ENCODE data around the gene H1-8.
"Not testable (repeated sequence)": the region's sequence is repeated elsewhere in the genome, so short reads cannot be mapped to it uniquely, and the experiment has no call there.

Gene H1-8

DNA sequence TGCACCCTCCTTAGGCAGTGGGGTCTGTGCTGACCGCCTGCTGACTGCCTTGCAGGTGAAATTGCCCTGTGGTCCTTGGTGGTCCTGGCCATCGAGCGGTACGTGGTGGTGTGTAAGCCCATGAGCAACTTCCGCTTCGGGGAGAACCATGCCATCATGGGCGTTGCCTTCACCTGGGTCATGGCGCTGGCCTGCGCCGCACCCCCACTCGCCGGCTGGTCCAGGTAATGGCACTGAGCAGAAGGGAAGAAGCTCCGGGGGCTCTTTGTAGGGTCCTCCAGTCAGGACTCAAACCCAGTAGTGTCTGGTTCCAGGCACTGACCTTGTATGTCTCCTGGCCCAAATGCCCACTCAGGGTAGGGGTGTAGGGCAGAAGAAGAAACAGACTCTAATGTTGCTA, 12.2 kb upstream of the H1-8 start:
- in situ Hi-C loops (cut with MboI; ENCODE audit: low sequenced_read_pairs) = no loop called here

DNA sequence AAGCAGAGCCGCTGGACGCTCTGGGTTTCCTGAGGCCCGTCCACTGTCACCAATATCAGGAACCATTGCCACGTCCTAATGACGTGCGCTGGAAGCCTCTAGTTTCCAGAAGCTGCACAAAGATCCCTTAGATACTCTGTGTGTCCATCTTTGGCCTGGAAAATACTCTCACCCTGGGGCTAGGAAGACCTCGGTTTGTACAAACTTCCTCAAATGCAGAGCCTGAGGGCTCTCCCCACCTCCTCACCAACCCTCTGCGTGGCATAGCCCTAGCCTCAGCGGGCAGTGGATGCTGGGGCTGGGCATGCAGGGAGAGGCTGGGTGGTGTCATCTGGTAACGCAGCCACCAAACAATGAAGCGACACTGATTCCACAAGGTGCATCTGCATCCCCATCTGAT, 11.3 kb upstream of the H1-8 start:
- in situ Hi-C loops (cut with MboI; ENCODE audit: low sequenced_read_pairs) = no loop called here

DNA sequence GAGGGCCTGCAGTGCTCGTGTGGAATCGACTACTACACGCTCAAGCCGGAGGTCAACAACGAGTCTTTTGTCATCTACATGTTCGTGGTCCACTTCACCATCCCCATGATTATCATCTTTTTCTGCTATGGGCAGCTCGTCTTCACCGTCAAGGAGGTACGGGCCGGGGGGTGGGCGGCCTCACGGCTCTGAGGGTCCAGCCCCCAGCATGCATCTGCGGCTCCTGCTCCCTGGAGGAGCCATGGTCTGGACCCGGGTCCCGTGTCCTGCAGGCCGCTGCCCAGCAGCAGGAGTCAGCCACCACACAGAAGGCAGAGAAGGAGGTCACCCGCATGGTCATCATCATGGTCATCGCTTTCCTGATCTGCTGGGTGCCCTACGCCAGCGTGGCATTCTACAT, 10.7 kb upstream of the H1-8 start:
- in situ Hi-C loops (cut with MboI; ENCODE audit: low sequenced_read_pairs) = no loop called here

DNA sequence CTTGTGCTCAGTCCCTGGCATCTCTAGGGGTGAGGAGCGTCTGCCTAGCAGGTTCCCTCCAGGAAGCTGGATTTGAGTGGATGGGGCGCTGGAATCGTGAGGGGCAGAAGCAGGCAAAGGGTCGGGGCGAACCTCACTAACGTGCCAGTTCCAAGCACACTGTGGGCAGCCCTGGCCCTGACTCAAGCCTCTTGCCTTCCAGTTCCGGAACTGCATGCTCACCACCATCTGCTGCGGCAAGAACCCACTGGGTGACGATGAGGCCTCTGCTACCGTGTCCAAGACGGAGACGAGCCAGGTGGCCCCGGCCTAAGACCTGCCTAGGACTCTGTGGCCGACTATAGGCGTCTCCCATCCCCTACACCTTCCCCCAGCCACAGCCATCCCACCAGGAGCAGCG, 9.6 kb upstream of the H1-8 start:
- in situ Hi-C loops (cut with MboI; ENCODE audit: low sequenced_read_pairs) = no loop called here

DNA sequence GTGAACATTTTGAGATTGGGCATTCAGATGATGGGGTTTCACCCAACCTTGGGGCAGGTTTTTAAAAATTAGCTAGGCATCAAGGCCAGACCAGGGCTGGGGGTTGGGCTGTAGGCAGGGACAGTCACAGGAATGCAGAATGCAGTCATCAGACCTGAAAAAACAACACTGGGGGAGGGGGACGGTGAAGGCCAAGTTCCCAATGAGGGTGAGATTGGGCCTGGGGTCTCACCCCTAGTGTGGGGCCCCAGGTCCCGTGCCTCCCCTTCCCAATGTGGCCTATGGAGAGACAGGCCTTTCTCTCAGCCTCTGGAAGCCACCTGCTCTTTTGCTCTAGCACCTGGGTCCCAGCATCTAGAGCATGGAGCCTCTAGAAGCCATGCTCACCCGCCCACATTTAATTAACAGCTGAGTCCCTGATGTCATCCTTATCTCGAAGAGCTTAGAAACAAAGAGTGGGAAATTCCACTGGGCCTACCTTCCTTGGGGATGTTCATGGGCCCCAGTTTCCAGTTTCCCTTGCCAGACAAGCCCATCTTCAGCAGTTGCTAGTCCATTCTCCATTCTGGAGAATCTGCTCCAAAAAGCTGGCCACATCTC, 8.4 kb upstream of the H1-8 start:
- in situ Hi-C loops (cut with MboI; ENCODE audit: low sequenced_read_pairs) = no loop called here

DNA sequence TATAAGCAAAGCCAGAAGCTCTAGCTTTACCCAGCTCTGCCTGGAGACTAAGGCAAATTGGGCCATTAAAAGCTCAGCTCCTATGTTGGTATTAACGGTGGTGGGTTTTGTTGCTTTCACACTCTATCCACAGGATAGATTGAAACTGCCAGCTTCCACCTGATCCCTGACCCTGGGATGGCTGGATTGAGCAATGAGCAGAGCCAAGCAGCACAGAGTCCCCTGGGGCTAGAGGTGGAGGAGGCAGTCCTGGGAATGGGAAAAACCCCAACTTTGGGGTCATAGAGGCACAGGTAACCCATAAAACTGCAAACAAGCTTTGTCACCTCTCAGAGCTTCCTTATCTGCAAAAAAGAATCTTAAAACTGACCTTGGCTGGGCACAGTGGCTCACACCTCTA, 7.9 kb upstream of the H1-8 start:
- in situ Hi-C loops (cut with MboI; ENCODE audit: low sequenced_read_pairs) = no loop called here

DNA sequence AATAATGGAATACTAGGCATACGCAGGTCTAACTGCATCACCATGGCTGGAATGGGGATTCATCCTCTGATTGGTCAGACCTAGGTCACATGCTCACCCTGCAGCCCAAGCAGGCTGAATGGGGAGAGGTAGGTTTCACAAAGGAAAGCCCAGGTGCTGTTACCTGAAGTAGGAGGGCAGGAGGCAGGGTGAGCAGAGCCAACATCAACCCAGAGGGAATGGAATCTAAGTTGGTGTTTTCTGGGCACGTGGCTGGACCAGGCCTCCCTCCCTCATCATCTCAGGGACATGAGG, 6.7 kb upstream of the H1-8 start:
- in situ Hi-C loops (cut with MboI; ENCODE audit: low sequenced_read_pairs) = no loop called here

DNA sequence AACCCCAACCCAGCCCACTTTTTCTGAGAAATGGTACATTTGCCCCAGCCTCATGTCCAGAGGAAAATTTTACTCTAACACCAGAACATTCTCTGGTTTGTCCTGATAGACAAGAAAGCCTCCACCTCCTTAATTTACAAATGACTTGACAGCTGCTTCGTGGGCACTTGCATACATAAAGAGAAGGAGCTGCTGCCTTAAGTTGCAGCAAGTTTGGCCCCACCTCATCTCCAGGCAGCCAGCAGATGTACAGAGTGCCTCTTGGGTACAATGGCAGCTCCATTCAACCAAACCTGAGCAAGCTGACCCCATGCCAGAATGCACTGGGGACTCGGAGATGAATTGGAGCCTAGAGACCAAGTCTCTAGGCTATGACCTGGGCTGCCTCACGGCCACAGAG, 6.2 kb upstream of the H1-8 start:
- in situ Hi-C loops (cut with MboI; ENCODE audit: low sequenced_read_pairs) = no loop called here

DNA sequence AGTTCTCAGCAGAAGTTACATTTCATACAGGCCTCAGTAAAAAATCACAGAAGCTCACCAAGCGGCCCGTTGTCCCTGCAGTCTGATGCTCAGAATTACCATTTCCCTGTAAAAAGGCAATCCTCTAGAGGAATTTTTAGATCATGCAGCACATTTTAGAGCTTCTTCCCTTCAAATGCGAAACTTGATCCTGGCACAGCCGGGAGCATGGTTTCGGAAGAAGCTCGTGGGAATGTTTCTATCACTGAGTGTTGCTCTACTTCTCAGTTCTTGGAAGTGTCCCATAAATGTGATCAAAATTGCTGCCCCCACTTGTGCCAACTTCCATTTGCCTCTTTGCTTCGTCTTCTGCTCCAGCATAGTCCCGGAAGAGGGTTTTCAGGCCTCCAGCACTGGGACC, 3.8 kb upstream of the H1-8 start:
- in situ Hi-C loops (cut with MboI; ENCODE audit: low sequenced_read_pairs) = no loop called here

DNA sequence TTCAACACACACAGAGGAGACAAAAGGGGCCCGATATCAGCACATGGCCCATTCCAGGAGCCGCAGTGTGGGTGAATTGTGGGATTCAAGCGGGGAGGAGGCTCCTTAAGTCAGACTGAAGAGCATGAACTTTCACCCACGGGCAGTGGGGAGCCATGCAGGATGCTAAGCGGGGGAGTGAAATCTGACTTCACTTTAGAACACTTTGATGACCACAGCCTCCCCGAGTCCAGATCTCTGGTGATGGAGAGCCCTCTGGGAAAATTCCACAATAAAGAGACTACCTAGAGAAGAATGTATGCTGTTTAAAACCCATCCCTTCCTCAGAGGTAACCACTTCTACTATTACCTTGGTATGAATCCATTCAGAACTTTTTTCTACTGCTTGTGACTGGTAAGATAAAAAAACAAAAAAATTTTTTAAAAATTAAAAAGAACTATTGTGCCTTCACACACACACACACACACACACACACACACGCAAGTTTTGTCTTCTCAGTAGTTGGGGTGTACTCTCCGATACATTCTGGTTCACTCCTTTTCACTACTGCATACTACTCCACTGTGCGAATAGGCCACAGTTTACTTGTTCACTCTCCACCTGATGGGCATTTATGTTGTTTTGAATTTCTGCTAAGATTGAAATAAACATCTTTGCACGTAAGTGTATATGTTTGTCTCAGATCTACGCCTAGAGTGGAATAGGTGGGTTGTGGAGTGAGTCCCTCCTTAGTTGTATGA, 2.0 kb upstream of the H1-8 start:
- in situ Hi-C loops (cut with MboI; ENCODE audit: low sequenced_read_pairs) = no loop called here

DNA sequence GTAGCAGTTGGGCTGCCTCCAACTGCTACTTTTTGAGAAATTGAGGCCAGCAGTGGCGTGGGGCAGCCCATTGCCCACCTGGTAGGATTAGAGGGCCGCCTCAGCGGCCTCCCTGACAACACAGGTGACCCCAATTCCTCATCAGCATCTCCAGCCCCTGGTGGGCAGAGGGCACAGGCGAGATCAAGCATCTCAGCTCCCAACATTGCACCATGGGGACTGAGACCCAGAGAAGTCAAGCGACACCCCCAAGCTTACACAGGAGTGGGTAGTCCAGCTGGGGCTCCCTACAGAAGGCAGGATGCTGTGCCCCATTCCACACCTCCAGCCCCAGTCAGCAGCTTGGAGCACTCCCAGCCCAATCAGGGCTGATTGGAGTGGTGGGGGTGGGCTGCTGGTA, 228 bp upstream of the H1-8 start:
- in situ Hi-C loops (cut with MboI; ENCODE audit: low sequenced_read_pairs) = no loop called here

DNA sequence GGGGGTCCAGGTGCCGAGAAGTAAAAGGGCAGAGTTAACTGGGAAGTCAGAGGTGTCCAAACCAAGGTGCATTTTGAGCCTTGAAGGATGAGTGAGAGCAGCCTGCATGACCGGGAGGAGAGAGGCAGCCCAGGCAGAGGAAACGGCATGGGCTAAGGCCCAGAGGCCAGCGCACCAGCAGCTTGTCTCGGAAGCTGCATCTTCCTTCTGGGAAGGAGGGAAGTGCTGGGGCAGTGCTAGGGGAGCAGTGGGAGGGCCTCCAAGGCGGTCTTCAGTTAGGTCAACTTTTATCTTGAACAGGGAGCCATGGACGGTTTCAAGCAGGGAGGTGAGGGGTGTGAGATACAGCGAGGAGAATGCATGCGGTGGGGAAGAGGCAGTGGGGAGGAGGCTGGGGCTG, 1.0 kb downstream of the H1-8 start:
- in situ Hi-C loops (cut with MboI; ENCODE audit: low sequenced_read_pairs) = no loop called here

DNA sequence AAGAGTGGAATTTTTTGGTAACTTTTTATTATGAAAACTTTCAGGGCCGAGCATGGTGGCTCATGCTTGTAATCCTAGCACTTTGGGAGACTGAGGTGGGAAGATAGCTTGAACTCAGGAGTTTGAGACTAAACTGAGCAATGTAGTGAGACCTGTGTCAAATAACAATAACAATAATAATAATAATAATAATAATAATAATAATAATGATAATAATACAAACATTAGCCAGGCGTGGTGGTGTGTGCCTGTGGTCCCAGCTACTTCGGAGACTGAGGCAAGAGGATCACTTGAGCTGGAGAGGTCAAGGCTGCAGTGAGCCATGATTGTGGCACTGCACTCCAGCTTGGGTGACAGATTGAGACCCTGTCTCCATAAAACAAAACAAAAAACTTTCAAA, 3.0 kb downstream of the H1-8 start:
- in situ Hi-C loops (cut with MboI; ENCODE audit: low sequenced_read_pairs) = not testable (repeated sequence)

DNA sequence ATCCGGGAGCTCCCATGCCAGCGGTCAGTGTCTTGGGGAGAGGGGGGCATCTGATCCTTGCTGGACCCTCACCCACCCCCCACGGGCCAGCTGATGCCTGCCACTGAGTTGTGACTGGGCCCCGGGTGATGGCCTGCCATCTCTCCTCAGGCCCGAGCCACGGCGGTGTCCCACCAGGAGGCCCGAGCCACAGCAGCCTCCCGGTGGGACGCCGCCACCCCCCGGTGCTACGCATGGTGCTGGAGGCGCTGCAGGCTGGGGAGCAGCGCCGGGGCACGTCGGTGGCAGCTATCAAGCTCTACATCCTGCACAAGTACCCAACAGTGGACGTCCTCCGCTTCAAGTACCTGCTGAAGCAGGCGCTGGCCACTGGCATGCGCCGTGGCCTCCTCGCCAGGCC, 4.3 kb downstream of the H1-8 start:
- in situ Hi-C loops (cut with MboI; ENCODE audit: low sequenced_read_pairs) = no loop called here

DNA sequence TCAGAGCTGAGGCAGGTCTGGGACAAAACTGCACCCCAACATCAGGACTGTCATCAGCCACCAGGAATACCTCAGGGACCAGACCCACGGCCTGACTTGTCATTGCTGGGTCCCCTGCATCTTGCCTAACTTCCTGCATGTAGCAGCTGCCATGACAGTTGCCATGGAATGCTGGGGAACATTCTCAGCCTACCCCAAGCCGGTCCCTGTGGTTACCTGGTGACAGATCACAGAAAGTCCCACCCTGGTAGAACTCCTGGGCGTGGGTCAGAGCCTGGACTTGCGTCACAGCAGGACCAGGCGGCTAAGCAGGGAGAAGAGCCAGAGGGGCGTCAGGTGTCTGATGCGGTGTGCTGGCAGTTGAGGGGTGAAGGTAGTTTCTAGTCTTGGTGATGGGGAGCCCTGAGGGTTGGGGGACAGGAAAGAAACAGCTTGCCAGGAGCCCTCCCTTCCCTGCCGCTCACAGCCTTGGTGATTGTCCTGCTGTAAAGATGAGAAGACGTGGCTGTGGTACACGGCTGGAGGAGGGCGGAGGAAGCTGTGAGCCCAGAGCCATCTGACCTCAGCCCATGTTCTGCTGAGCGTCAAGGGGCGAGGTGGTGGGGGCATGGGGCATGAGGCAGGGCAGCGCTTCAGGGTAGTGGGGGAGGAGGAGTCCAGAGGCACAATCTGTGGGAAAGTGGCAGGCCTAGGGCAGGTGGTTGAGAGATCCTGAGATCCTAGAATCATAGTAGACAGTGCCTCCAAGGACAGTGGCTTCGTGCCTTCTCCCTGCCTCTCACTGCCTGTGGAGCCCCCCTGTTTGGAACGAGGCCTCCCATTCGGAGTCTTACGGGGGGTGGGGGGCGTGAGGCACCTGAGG, 5.4 kb downstream of the H1-8 start:
- in situ Hi-C loops (cut with MboI; ENCODE audit: low sequenced_read_pairs) = no loop called here

DNA sequence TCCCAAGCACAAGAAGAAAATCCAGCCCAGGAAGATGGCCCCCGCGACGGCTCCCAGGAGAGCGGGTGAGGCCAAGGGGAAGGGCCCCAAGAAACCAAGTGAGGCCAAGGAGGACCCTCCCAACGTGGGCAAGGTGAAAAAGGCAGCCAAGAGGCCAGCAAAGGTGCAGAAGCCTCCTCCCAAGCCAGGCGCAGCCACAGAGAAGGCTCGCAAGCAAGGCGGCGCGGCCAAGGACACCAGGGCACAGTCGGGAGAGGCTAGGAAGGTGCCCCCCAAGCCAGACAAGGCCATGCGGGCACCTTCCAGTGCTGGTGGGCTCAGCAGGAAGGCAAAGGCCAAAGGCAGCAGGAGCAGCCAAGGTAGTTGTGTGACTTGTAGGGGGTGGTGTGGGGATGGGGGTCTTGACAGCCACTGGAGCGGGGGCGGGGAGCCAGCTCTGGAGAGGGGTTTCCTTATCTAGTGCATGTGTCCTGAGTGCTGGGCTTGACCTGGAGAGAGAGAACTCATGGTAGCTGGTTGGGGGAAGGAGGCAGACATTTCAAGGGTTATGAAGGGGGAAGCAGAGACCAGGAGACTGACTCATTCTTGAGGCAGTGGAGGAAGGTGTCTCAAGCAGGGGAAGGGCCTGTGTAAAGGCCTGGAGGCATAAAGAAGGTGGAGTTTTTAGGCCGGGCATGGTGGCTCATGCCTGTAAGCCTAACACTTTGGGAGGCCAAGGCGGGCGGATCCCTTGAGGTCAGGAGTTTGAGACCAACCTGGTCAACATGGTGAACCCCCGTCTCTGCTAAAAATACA, 6.2 kb downstream of the H1-8 start:
- in situ Hi-C loops (cut with MboI; ENCODE audit: low sequenced_read_pairs) = no loop called here

DNA sequence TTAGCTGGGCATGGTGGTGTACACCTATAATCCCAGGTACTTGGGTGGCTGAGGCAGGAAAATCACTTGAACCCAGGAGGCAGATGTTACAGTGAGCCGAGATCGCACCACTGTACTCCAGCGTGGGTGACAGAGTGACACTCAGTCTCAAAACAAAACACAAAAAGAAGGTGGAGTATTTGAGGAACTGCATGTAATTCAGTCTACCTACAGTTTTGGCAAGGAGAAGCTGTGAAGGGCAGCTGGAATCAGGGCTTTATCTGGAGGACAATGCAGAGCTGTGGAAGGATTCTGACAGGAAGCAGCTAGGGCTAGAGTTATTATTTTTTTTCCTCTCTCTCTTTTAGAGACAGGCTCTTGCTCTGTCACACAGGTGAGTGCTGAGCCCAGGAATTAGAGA, 6.8 kb downstream of the H1-8 start:
- in situ Hi-C loops (cut with MboI; ENCODE audit: low sequenced_read_pairs) = no loop called here

DNA sequence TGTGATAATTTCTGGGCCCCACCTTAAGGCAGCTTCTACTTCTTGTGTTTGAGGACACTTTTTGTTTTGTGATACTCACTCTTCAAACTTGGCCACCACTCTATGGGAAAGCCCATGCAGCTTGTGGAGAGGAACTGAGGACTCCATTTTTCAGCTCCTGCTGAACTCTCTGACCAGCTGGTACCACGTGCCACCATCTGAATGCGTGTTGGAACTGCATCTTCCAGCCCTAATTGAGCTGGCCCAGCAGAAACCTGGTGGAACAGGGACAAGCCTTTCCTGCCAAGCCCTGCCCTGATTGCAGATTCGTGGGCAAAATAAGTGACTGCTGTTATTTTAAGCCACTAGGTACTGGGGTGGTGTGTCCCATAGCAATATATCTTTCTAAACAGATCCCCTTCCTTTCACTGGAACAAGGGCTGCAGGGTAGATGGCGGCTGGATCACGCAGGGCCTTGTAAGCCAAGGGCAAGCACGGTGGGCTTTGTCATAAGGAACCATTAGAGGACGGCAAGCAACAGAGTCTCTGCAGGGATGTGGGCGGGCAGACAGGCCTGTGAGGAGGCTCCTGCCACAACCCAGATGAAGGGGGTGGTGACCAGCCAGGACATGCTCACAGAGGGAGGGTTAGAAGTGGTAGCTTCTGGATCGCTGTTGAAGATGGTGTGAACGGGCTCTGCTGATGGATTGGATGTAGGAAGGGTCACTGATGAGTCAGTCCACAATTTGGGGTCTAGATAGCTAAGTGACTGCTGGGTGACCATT, 9.5 kb downstream of the H1-8 start:
- in situ Hi-C loops (cut with MboI; ENCODE audit: low sequenced_read_pairs) = no loop called here

DNA sequence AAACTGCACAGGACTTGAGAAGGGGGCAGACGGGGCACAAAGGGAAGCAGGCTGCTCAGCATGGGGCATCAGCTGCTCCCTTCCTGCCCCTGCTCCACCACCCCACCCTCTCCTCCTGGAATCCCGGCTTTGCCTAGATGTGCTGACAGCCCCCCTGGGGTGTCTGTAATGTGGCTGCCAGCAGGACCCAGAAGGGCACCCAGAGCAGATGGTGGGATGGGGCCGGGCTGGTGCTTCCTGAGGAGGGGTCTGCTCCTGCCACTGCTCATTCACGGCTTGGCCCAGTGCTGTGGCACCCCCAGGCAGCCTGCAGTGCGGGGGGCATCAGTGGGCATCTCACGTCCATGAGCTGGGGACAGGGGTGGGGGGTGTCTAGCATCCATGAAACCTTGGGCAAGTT, 10.2 kb downstream of the H1-8 start:
- in situ Hi-C loops (cut with MboI; ENCODE audit: low sequenced_read_pairs) = no loop called here

DNA sequence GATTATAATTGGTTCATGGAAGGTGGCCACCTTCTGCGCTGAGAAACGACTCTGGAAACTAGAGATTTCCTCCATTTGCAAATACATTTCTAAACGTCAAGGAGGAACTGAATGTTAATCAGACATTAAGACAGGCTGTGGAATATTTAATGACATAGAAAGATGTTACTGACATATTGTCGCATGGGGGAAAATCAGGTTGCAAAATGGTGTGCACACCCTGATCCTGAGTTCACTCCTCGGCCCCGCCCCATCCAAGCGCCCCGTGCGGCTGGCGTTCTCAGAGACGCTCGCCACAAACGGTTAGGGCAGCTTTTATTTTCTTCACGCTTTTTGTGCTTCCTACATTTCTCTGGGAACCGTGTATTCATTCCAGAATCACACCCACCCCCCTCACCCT, 10.7 kb downstream of the H1-8 start:
- in situ Hi-C loops (cut with MboI; ENCODE audit: low sequenced_read_pairs) = no loop called here

Data from HL-60/S4 (cell line).